Non-pigmented ciliary epithelial cell (primary cell): ENCODE data around the gene SPINT1.
"Not testable (repeated sequence)": the region's sequence is repeated elsewhere in the genome, so short reads cannot be mapped to it uniquely, and the experiment has no call there.

Source experiments
- DNase-seq: peaks from one replicate; pipeline ENCODE4 v3.0.0-alpha.2; 2010; ENCODE audit warnings: low read depth

The SPINT1 gene

GRCh38 chr15:40859206-40859851 lies 15.5 kb downstream of the SPINT1 start:
- no peak for DNase-seq

GRCh38 chr15:40861147-40861546 lies 17.3 kb downstream of the SPINT1 start:
- DNase-seq: not testable (repeated sequence)

- no peak for DNase-seq
Measured at GRCh38 chr15:40863660-40864270, 19.9 kb downstream of the SPINT1 start.

- no peak for DNase-seq
Measured at GRCh38 chr15:40867199-40867598, 23.4 kb downstream of the SPINT1 start.

- no peak for DNase-seq
Measured at GRCh38 chr15:40869686-40870085, 25.8 kb downstream of the SPINT1 start.

- no peak for DNase-seq
Measured at GRCh38 chr15:40870716-40871115, 26.9 kb downstream of the SPINT1 start.

- no peak for DNase-seq
Measured at GRCh38 chr15:40871749-40872617, 28.1 kb downstream of the SPINT1 start.

GRCh38 chr15:40872791-40873693 lies 29.2 kb downstream of the SPINT1 start:
- DNase-seq: no peak

- DNase-seq: no peak
Measured at GRCh38 chr15:40873694-40874561, 30.1 kb downstream of the SPINT1 start, which contains the start of gene RHOV. Gene RHOV (minus strand): TSS chr15:40874234. CDS start chr15:40874139, 95 bp downstream.

GRCh38 chr15:40875991-40876730 lies 32.3 kb downstream of the SPINT1 start:
- no peak for DNase-seq

- no peak for DNase-seq
Measured at GRCh38 chr15:40877694-40878093, 33.8 kb downstream of the SPINT1 start.

- DNase-seq: no peak
Measured at GRCh38 chr15:40878785-40879184, 34.9 kb downstream of the SPINT1 start.

GRCh38 chr15:40879609-40880008 lies 35.8 kb downstream of the SPINT1 start:
- DNase-seq: no peak

GRCh38 chr15:40881351-40881750 lies 37.5 kb downstream of the SPINT1 start:
- DNase-seq: no peak

GRCh38 chr15:40886586-40886985 lies 42.7 kb downstream of the SPINT1 start:
- DNase-seq: no peak

GRCh38 chr15:40889112-40889511 lies 45.3 kb downstream of the SPINT1 start:
- no peak for DNase-seq

GRCh38 chr15:40891138-40891537 lies 47.3 kb downstream of the SPINT1 start:
- DNase-seq: no peak

- DNase-seq: no peak
Measured at GRCh38 chr15:40891810-40892446, 48.1 kb downstream of the SPINT1 start.

GRCh38 chr15:40892447-40893012 lies 48.7 kb downstream of the SPINT1 start:
- DNase-seq: no peak
